A673 (cell line): ENCODE results near the gene METTL2A. TPM values are rescaled to one million over a fixed set of nuclear protein-coding genes. Genes with fewer than 3 reads are reported as not detected.
"Not testable (repeated sequence)": the region's sequence is repeated elsewhere in the genome, so short reads cannot be mapped to it uniquely, and the experiment has no call there.

Experiments
- BruUV-seq: library from RNA; stranded (reverse); fragments of 400-500 nt; replicated peaks from 2 replicates; lab custom pipeline; 2021; lab: Mats Ljungman, UMichigan
- CTCF ChIA-PET: fragments of 300-600 bp; sonication (Branson Sonifier 250); formaldehyde crosslinking; loops from one replicate; lab custom pipeline; 2022; ENCODE audit warnings: antibody characterized with exemption; lab: Charles Lee
- POLR2A ChIA-PET: fragments of 300-600 bp; sonication (Branson Sonifier 250); formaldehyde crosslinking; loops from one replicate; lab custom pipeline; 2022; ENCODE audit warnings: antibody characterized with exemption; ENCODE audit not compliant: low non-redundant PET; lab: Charles Lee
- DNase-seq: peaks from one replicate; pipeline ENCODE4 v3.0.0-alpha.2; 2015; ENCODE audit warnings: low spot score
- H3K27ac ChIP-seq: fragments of 200-600 bp; sonication (generic); 2 replicates; pipeline ENCODE4 v1.5.1; 2016; ENCODE audit warnings: mixed run types, low read depth, mild to moderate bottlenecking, mixed read lengths, antibody characterized with exemption, low read length; ENCODE audit not compliant: poor library complexity, severe bottlenecking
- H3K27me3 ChIP-seq: fragments of 200-600 bp; sonication (generic); replicated peaks from 2 replicates; pipeline ENCODE4 v1.6.1; 2017; ENCODE audit warnings: mixed run types, low read depth, mild to moderate bottlenecking, mixed read lengths, antibody characterized with exemption, low read length; ENCODE audit not compliant: insufficient read depth, poor library complexity
- H3K36me3 ChIP-seq: fragments of 200-600 bp; sonication (generic); 2 replicates; pipeline ENCODE4 v1.6.1; 2016; ENCODE audit warnings: mixed run types, mild to moderate bottlenecking, mixed read lengths, antibody characterized with exemption, low read length; ENCODE audit not compliant: insufficient read depth, poor library complexity, severe bottlenecking
- H3K4me1 ChIP-seq: fragments of 200-600 bp; sonication (generic); 2 replicates; pipeline ENCODE4 v1.6.1; 2017; ENCODE audit warnings: mixed run types, mild to moderate bottlenecking, mixed read lengths, antibody characterized with exemption, low read length; ENCODE audit not compliant: insufficient read depth, poor library complexity, severe bottlenecking
- H3K4me3 ChIP-seq: fragments of 200-600 bp; sonication (generic); 2 replicates; pipeline ENCODE4 v1.5.1; 2016; ENCODE audit warnings: low read depth, mixed run types, mild to moderate bottlenecking, mixed read lengths, low read length; ENCODE audit not compliant: poor library complexity, severe bottlenecking
- H3K9me3 ChIP-seq: fragments of 200-600 bp; sonication (generic); 2 replicates; pipeline ENCODE4 v1.6.1; 2016; ENCODE audit warnings: mixed run types, low read depth, mild to moderate bottlenecking, mixed read lengths, antibody characterized with exemption, low read length; ENCODE audit not compliant: poor library complexity, severe bottlenecking
- CTCF ChIP-seq: fragments of 300-800, 200-600 bp; sonication (generic); conservative IDR thresholded peaks from 2 replicates; pipeline ENCODE4 v1.5.1; 2017; ENCODE audit warnings: low read depth, mild to moderate bottlenecking, antibody characterized with exemption, low read length, moderate library complexity, mixed read lengths
- EZH2 ChIP-seq: fragments of 200-600 bp; sonication (generic); IDR thresholded peaks from 2 replicates; pipeline ENCODE4 v1.6.1; 2017; ENCODE audit warnings: borderline replicate concordance, low read depth, mild to moderate bottlenecking, mixed read lengths, antibody characterized with exemption, low read length; ENCODE audit not compliant: poor library complexity, severe bottlenecking
- intact Hi-C: fragments of 100-400 bp; cut with micrococcal nuclease; formaldehyde crosslinking; loops from one replicate; pipeline ENCODE4 v1.10.0; 2022; ENCODE audit not compliant: unreplicated experiment
- total RNA-seq: library from RNA; stranded (reverse); gene quantifications from 2 replicates; pipeline ENCODE4 v1.2.3, GENCODE V29; 2021

Gene METTL2A
- total RNA-seq, 1 experiment from 2014 or later: 44.9 TPM

GRCh38 chr17:62405451-62405850 is 18.2 kb upstream of the METTL2A start:
- TF ChIP-seq CTCF (no peak), EZH2 (no peak)
- H3K9me3 ChIP-seq: no peaks in the 10 kb centered on the region
- no peaks in the 10 kb centered on the region for H3K4me1 ChIP-seq
- BruUV-seq: no TSS peak
- H3K27ac ChIP-seq: no peak overlapping the region
- no peaks in the 10 kb centered on the region for H3K36me3 ChIP-seq
- intact Hi-C loops: no loop called here
- no peaks in the 10 kb centered on the region for H3K27me3 ChIP-seq
- H3K4me3 ChIP-seq: no peak overlapping the region
- ChIA-PET CTCF (no interaction called here), POLR2A (interaction anchor here (0.6 kb wide), 1 partner anchor 218 kb away, joined by 3 read pairs; no protein-coding TSS in a partner anchor)
- DNase-seq: no peak

- BruUV-seq, CTCF ChIA-PET: not testable (repeated sequence)
These were observed 10.6 kb upstream of the METTL2A start for GRCh38 chr17:62413090-62413489.

GRCh38 chr17:62426214-62426613 is 2.5 kb downstream of the METTL2A start:
- intact Hi-C loops, DNase-seq: not testable (repeated sequence)

More at GRCh38 chr17:62413090-62413489, 10.6 kb upstream of the METTL2A start:
- H3K36me3 ChIP-seq, H3K27me3 ChIP-seq, H3K4me1 ChIP-seq, H3K9me3 ChIP-seq, POLR2A ChIA-PET, DNase-seq, H3K4me3 ChIP-seq, H3K27ac ChIP-seq, intact Hi-C loops: not testable (repeated sequence)

GRCh38 chr17:62435251-62435650 is 11.6 kb downstream of the METTL2A start:
- BruUV-seq, H3K27me3 ChIP-seq, H3K9me3 ChIP-seq, H3K4me3 ChIP-seq, H3K36me3 ChIP-seq, POLR2A ChIA-PET, DNase-seq, CTCF ChIA-PET, H3K27ac ChIP-seq, H3K4me1 ChIP-seq, intact Hi-C loops: not testable (repeated sequence)

More at GRCh38 chr17:62426214-62426613, 2.5 kb downstream of the METTL2A start:
- CTCF ChIA-PET, H3K9me3 ChIP-seq, H3K36me3 ChIP-seq, H3K27ac ChIP-seq, POLR2A ChIA-PET, H3K4me3 ChIP-seq, H3K27me3 ChIP-seq, BruUV-seq, H3K4me1 ChIP-seq: not testable (repeated sequence)

GRCh38 chr17:62441181-62441580 is 17.5 kb downstream of the METTL2A start:
- BruUV-seq, DNase-seq, POLR2A ChIA-PET, intact Hi-C loops, H3K27ac ChIP-seq, H3K4me3 ChIP-seq, CTCF ChIA-PET, H3K9me3 ChIP-seq, H3K27me3 ChIP-seq, H3K4me1 ChIP-seq: not testable (repeated sequence)
- H3K36me3 ChIP-seq: peaks cover 12% of the 10 kb centered on the region
